GM19025 (cell line): Measurements from ENCODE around the gene SLC38A6.
"Not testable (repeated sequence)": the region's sequence is repeated elsewhere in the genome, so short reads cannot be mapped to it uniquely, and the experiment has no call there.

ENCODE experiments used
- ATAC-seq: cut with Tn5 transposase; IDR thresholded peaks from one replicate; pipeline ENCODE4 v1.9.1; 2021; ENCODE audit warnings: mild to moderate bottlenecking, low read depth, moderate library complexity; ENCODE audit not compliant: unreplicated experiment

The SLC38A6 gene

GRCh38 chr14:61048640-61049039 is 67.6 kb downstream of the SLC38A6 start:
- no peak for ATAC-seq

- ATAC-seq, result no peak
These were observed 69.4 kb downstream of the SLC38A6 start for GRCh38 chr14:61050417-61050816.

GRCh38 chr14:61051051-61051450 is 70.0 kb downstream of the SLC38A6 start:
- ATAC-seq, result no peak

GRCh38 chr14:61051621-61052020 is 70.6 kb downstream of the SLC38A6 start:
- ATAC-seq, result no peak

GRCh38 chr14:61063461-61063860 is 82.4 kb downstream of the SLC38A6 start:
- ATAC-seq, result no peak

GRCh38 chr14:61064210-61064609 is 83.2 kb downstream of the SLC38A6 start:
- no peak for ATAC-seq

GRCh38 chr14:61064856-61065255 is 83.8 kb downstream of the SLC38A6 start:
- ATAC-seq, result no peak

- ATAC-seq, result no peak
These were observed 84.6 kb downstream of the SLC38A6 start for GRCh38 chr14:61065656-61066055.

- ATAC-seq, result not testable (repeated sequence)
These were observed 91.4 kb downstream of the SLC38A6 start for GRCh38 chr14:61072442-61072841.

- no peak for ATAC-seq
These were observed 93.8 kb downstream of the SLC38A6 start for GRCh38 chr14:61074852-61075251.

- no peak for ATAC-seq
These were observed 95.5 kb downstream of the SLC38A6 start for GRCh38 chr14:61076556-61076955.

- no peak for ATAC-seq
These were observed 96.4 kb downstream of the SLC38A6 start for GRCh38 chr14:61077437-61077836.

- no peak for ATAC-seq
These were observed 97.1 kb downstream of the SLC38A6 start for GRCh38 chr14:61077951-61078720.

GRCh38 chr14:61080591-61081010 is 99.6 kb downstream of the SLC38A6 start:
- ATAC-seq, result peak; percentile 89

GRCh38 chr14:61088081-61088480 is 107.0 kb downstream of the SLC38A6 start:
- no peak for ATAC-seq

GRCh38 chr14:61089126-61089750 is 108.2 kb downstream of the SLC38A6 start:
- no peak for ATAC-seq

- ATAC-seq, result peak; percentile 90
These were observed 109.6 kb downstream of the SLC38A6 start for GRCh38 chr14:61090432-61091216.

- no peak for ATAC-seq
These were observed 110.7 kb downstream of the SLC38A6 start for GRCh38 chr14:61091657-61092273.

- ATAC-seq, result not testable (repeated sequence)
These were observed 117.1 kb downstream of the SLC38A6 start for GRCh38 chr14:61098096-61098495.

GRCh38 chr14:61098721-61099120 is 117.7 kb downstream of the SLC38A6 start:
- ATAC-seq, result no peak
